ENCODE measurements around the gene PDE4B. TPM values are rescaled to one million over a fixed set of nuclear protein-coding genes. Genes with fewer than 3 reads are reported as not detected.

The PDE4B gene
- total RNA-seq, 1 donor from 2014 or later, result 33.3 TPM

- DNase-seq, result no peak
Measured at GRCh38 chr1:66182551-66183178, 390.0 kb downstream of the PDE4B start.

GRCh38 chr1:66183400-66183799, 390.7 kb downstream of the PDE4B start:
- DNase-seq, result no peak

- no peak for DNase-seq
Measured at GRCh38 chr1:66197120-66197519, 404.4 kb downstream of the PDE4B start.

GRCh38 chr1:66197785-66198184, 405.1 kb downstream of the PDE4B start:
- DNase-seq, result no peak

- DNase-seq, result no peak
Measured at GRCh38 chr1:66206563-66207144, 414.0 kb downstream of the PDE4B start.

GRCh38 chr1:66207484-66207883, 414.8 kb downstream of the PDE4B start:
- DNase-seq, result no peak

GRCh38 chr1:66208632-66209031, 415.9 kb downstream of the PDE4B start:
- no peak for DNase-seq

GRCh38 chr1:66210635-66211244, 418.0 kb downstream of the PDE4B start:
- no peak for DNase-seq

- no peak for DNase-seq
Measured at GRCh38 chr1:66211521-66211920, 418.8 kb downstream of the PDE4B start.

- no peak for DNase-seq
Measured at GRCh38 chr1:66213491-66213890, 420.8 kb downstream of the PDE4B start.

- DNase-seq, result no peak
Measured at GRCh38 chr1:66214901-66215300, 422.2 kb downstream of the PDE4B start.

- no peak for DNase-seq
Measured at GRCh38 chr1:66217021-66217420, 424.3 kb downstream of the PDE4B start.

GRCh38 chr1:66217561-66217960, 424.9 kb downstream of the PDE4B start:
- no peak for DNase-seq

GRCh38 chr1:66220477-66220876, 427.8 kb downstream of the PDE4B start:
- no peak for DNase-seq

- DNase-seq, result no peak
Measured at GRCh38 chr1:66223681-66224080, 431.0 kb downstream of the PDE4B start.

GRCh38 chr1:66226985-66227384, 434.3 kb downstream of the PDE4B start:
- DNase-seq, result no peak

- DNase-seq, result no peak
Measured at GRCh38 chr1:66227966-66228365, 435.3 kb downstream of the PDE4B start.

GRCh38 chr1:66231217-66231616, 438.5 kb downstream of the PDE4B start:
- DNase-seq, result no peak

GRCh38 chr1:66231681-66232463, 439.2 kb downstream of the PDE4B start:
- DNase-seq, result no peak

- DNase-seq, result no peak
Measured at GRCh38 chr1:66237042-66237441, 444.3 kb downstream of the PDE4B start.

GRCh38 chr1:66237722-66238479, 445.2 kb downstream of the PDE4B start:
- no peak for DNase-seq

GRCh38 chr1:66239834-66240233, 447.1 kb downstream of the PDE4B start:
- no peak for DNase-seq
